Upper lobe of right lung (tissue), 1 donor: ENCODE data around the gene INTS11. TPM values are rescaled to one million over a fixed set of nuclear protein-coding genes. Genes with fewer than 3 reads are reported as not detected.

Experiments
- ATAC-seq: fragments of 200-7000 bp; cut with Tn5 transposase; one replicate; pipeline ENCODE4 v1.9.1; 2020; ENCODE audit warnings: mild to moderate bottlenecking, moderate library complexity
- DNase-seq: peaks from one replicate; pipeline ENCODE4 v3.0.0-alpha.2; 2020
- H3K27ac ChIP-seq: fragments of 200-600 bp; one replicate; pipeline ENCODE4 v1.8.0; 2022
- H3K27me3 ChIP-seq: fragments of 200-600 bp; one replicate; pipeline ENCODE4 v1.8.0; 2022; ENCODE audit warnings: mild to moderate bottlenecking
- H3K36me3 ChIP-seq: fragments of 200-600 bp; one replicate; pipeline ENCODE4 v1.8.0; 2022
- H3K4me1 ChIP-seq: fragments of 200-600 bp; one replicate; pipeline ENCODE4 v1.8.0; 2022
- H3K4me3 ChIP-seq: fragments of 200-600 bp; one replicate; pipeline ENCODE4 v1.8.0; 2022; ENCODE audit warnings: mild to moderate bottlenecking
- H3K9me3 ChIP-seq: fragments of 200-600 bp; one replicate; pipeline ENCODE4 v1.8.0; 2022
- intact Hi-C: fragments of 100-400 bp; cut with DNase I; formaldehyde crosslinking; loops from one replicate; pipeline ENCODE4 v1.11.0; 2022
- total RNA-seq: library from RNA; stranded (reverse); fragmentation: NEBNext Ultra II Directional; extraction: Animal tissue kit (Norgen Biotek cat#: 25700); gene quantifications from one replicate; pipeline ENCODE4 v1.2.1, GENCODE V29; 2021
- TF ChIP-seq, protein P1 (sequence below): fragments of 200-600 bp; IDR thresholded peaks from one replicate; pipeline ENCODE4 v1.8.0; 2022; ENCODE audit warnings: antibody characterized with exemption
- donor health status: DM: no; HTN: yes; CAD: no; lungs with severe emphysema.

INTS11 gene
- total RNA-seq, 1 donor from 2014 or later: 81.9 TPM

DNA sequence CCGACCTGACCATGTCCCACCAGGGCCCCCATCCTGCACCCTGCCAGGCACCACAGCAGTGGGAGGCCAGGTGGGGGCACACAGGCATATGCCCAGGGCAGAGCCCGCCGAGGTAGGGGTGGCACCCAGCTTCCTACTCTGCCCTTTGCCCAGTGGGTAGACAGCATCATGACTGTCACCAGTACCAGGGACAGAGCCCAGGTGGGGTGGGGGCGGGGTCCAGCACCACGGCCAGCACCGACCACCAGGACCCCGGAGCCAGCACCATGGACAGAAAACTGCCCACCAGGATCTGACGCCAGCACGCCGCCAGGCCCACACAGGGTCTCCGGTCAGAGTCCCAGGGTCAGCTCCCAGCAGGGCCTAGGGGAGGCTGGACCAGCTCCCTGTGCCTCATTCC is 10.4 kb upstream of the INTS11 start:
- H3K4me3 ChIP-seq: no peak overlapping the region
- no peaks in the 10 kb centered on the region for H3K9me3 ChIP-seq
- H3K4me1 ChIP-seq: peaks cover 4% of the 10 kb centered on the region
- TF ChIP-seq, protein P1, sequence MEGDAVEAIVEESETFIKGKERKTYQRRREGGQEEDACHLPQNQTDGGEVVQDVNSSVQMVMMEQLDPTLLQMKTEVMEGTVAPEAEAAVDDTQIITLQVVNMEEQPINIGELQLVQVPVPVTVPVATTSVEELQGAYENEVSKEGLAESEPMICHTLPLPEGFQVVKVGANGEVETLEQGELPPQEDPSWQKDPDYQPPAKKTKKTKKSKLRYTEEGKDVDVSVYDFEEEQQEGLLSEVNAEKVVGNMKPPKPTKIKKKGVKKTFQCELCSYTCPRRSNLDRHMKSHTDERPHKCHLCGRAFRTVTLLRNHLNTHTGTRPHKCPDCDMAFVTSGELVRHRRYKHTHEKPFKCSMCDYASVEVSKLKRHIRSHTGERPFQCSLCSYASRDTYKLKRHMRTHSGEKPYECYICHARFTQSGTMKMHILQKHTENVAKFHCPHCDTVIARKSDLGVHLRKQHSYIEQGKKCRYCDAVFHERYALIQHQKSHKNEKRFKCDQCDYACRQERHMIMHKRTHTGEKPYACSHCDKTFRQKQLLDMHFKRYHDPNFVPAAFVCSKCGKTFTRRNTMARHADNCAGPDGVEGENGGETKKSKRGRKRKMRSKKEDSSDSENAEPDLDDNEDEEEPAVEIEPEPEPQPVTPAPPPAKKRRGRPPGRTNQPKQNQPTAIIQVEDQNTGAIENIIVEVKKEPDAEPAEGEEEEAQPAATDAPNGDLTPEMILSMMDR: no peak
- no peaks in the 10 kb centered on the region for H3K27me3 ChIP-seq
- H3K27ac ChIP-seq: no peak overlapping the region
- intact Hi-C loops: no loop called here
- no peak for ATAC-seq
- DNase-seq: no peak
- H3K36me3 ChIP-seq: peaks cover 13% of the 10 kb centered on the region

DNA sequence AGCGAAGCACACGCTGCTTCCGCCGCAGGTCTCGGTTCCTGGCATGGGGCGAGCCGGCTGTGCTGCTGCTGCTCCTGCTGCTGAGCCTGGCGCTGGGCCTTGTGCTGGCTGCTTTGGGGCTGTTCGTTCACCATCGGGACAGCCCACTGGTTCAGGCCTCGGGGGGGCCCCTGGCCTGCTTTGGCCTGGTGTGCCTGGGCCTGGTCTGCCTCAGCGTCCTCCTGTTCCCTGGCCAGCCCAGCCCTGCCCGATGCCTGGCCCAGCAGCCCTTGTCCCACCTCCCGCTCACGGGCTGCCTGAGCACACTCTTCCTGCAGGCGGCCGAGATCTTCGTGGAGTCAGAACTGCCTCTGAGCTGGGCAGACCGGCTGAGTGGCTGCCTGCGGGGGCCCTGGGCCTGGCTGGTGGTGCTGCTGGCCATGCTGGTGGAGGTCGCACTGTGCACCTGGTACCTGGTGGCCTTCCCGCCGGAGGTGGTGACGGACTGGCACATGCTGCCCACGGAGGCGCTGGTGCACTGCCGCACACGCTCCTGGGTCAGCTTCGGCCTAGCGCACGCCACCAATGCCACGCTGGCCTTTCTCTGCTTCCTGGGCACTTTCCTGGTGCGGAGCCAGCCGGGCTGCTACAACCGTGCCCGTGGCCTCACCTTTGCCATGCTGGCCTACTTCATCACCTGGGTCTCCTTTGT is 9.2 kb upstream of the INTS11 start:
- no peak overlapping the region for H3K4me3 ChIP-seq
- intact Hi-C loops: no loop called here
- no peak overlapping the region for H3K27ac ChIP-seq
- no peaks in the 10 kb centered on the region for H3K27me3 ChIP-seq
- DNase-seq: no peak
- no peak for ATAC-seq
- H3K4me1 ChIP-seq: peaks cover 4% of the 10 kb centered on the region
- TF ChIP-seq, protein P1: no peak
- H3K36me3 ChIP-seq: peaks cover 9% of the 10 kb centered on the region
- no peaks in the 10 kb centered on the region for H3K9me3 ChIP-seq

GRCh38 chr1:1332774-1333480 is 8.5 kb upstream of the INTS11 start:
- ATAC-seq: peak; percentile 55
- TF ChIP-seq, protein P1: no peak
- intact Hi-C loops: no loop called here
- Histone ChIP-seq H3K4me1 (peaks cover 4% of the 10 kb centered on the region), H3K9me3 (no peaks in the 10 kb centered on the region), H3K36me3 (peaks cover 10% of the 10 kb centered on the region), H3K27me3 (no peaks in the 10 kb centered on the region), H3K4me3 (no peak overlapping the region), H3K27ac (no peak overlapping the region)
- DNase-seq: peak; percentile 85

DNA sequence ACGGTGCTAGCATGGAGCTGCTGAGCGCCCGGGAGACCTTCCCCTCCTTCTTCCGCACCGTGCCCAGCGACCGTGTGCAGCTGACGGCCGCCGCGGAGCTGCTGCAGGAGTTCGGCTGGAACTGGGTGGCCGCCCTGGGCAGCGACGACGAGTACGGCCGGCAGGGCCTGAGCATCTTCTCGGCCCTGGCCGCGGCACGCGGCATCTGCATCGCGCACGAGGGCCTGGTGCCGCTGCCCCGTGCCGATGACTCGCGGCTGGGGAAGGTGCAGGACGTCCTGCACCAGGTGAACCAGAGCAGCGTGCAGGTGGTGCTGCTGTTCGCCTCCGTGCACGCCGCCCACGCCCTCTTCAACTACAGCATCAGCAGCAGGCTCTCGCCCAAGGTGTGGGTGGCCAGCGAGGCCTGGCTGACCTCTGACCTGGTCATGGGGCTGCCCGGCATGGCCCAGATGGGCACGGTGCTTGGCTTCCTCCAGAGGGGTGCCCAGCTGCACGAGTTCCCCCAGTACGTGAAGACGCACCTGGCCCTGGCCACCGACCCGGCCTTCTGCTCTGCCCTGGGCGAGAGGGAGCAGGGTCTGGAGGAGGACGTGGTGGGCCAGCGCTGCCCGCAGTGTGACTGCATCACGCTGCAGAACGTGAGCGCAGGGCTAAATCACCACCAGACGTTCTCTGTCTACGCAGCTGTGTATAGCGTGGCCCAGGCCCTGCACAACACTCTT is 7.7 kb upstream of the INTS11 start:
- Histone ChIP-seq H3K27ac (no peak overlapping the region), H3K36me3 (peaks cover 16% of the 10 kb centered on the region), H3K9me3 (no peaks in the 10 kb centered on the region), H3K4me3 (no peak overlapping the region), H3K4me1 (peaks cover 4% of the 10 kb centered on the region), H3K27me3 (no peaks in the 10 kb centered on the region)
- TF ChIP-seq, protein P1: no peak
- DNase-seq: no peak
- intact Hi-C loops: no loop called here
- no peak for ATAC-seq

DNA sequence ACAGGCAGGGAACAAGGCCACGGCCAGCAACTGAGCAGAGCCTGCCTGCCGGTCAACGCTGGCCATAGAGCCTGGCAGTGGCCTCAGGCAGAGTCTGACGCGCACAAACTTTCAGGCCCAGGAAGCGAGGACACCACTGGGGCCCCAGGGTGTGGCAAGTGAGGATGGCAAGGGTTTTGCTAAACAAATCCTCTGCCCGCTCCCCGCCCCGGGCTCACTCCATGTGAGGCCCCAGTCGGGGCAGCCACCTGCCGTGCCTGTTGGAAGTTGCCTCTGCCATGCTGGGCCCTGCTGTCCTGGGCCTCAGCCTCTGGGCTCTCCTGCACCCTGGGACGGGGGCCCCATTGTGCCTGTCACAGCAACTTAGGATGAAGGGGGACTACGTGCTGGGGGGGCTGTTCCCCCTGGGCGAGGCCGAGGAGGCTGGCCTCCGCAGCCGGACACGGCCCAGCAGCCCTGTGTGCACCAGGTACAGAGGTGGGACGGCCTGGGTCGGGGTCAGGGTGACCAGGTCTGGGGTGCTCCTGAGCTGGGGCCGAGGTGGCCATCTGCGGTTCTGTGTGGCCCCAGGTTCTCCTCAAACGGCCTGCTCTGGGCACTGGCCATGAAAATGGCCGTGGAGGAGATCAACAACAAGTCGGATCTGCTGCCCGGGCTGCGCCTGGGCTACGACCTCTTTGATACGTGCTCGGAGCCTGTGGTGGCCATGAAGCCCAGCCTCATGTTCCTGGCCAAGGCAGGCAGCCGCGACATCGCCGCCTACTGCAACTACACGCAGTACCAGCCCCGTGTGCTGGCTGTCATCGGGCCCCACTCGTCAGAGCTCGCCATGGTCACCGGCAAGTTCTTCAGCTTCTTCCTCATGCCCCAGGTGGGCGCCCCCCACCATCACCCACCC is 6.9 kb upstream of the INTS11 start, which contains the start of gene TAS1R3:
Gene TAS1R3, plus strand, starts transcription at position 213 of the 898 bp plus-strand sequence. Its CDS starts 66 bp downstream, at position 279.
- peaks cover 17% of the 10 kb centered on the region for H3K36me3 ChIP-seq
- TF ChIP-seq, protein P1: no peak
- no peak within 1 kb of the TSS for H3K27ac ChIP-seq
- no peaks in the 10 kb centered on the region for H3K27me3 ChIP-seq
- ATAC-seq (no peak), DNase-seq (no peak)
- peaks cover 4% of the 10 kb centered on the region for H3K4me1 ChIP-seq
- H3K9me3 ChIP-seq: no peaks in the 10 kb centered on the region
- intact Hi-C loops: no loop called here
- H3K4me3 ChIP-seq: no peak within 1 kb of the TSS
